Liver (tissue), 9 donors: Measurements from ENCODE around the gene COL10A1. TPM values are rescaled to one million over a fixed set of nuclear protein-coding genes. Genes with fewer than 3 reads are reported as not detected.

Experiments used
- DNase-seq: peaks from one replicate; pipeline ENCODE4 v3.0.0-alpha.2; 2017; ENCODE audit warnings: low spot score
- H3K27ac ChIP-seq, 2 donors: one replicate each; pipeline ENCODE4 v1.7.0; 2013; ENCODE audit warnings: inconsistent platforms in 2 of 2, low read length in 2 of 2, control low read depth in 1 of 2, low read depth in 1 of 2, mild to moderate bottlenecking in 1 of 2
- H3K27me3 ChIP-seq, 4 donors: one replicate each; pipeline versions ENCODE4 v1.6.1 to v1.7.0; 2013; ENCODE audit warnings: low read length in 3 of 4, inconsistent platforms in 1 of 4, mild to moderate bottlenecking in 1 of 4, moderate library complexity in 1 of 4; ENCODE audit not compliant: control insufficient read depth in 4 of 4, insufficient read depth in 4 of 4
- H3K36me3 ChIP-seq, 4 donors: one replicate each; pipeline versions ENCODE4 v1.6.1 to v1.7.0; 2013; ENCODE audit warnings: low read length in 3 of 4, mild to moderate bottlenecking in 3 of 4, low read depth in 1 of 4, moderate library complexity in 1 of 4; ENCODE audit not compliant: control insufficient read depth in 4 of 4, insufficient read depth in 3 of 4
- H3K4me1 ChIP-seq, 4 donors: one replicate each; pipeline versions ENCODE4 v1.6.1 to v1.7.0; 2013; ENCODE audit warnings: low read length in 3 of 4, mild to moderate bottlenecking in 3 of 4, moderate library complexity in 1 of 4; ENCODE audit not compliant: control insufficient read depth in 4 of 4, insufficient read depth in 4 of 4
- H3K4me3 ChIP-seq, 3 donors: one replicate each; pipeline versions ENCODE4 v1.6.1 to v1.7.0; 2013; ENCODE audit warnings: low read length in 3 of 3, control low read depth in 1 of 3, low read depth in 1 of 3, mild to moderate bottlenecking in 1 of 3
- H3K9ac ChIP-seq, 2 donors: one replicate each; pipeline ENCODE4 v1.7.0; 2013; ENCODE audit warnings: low read length in 2 of 2, mild to moderate bottlenecking in 2 of 2, moderate library complexity in 2 of 2, control low read depth in 1 of 2, low read depth in 1 of 2
- H3K9me3 ChIP-seq, 4 donors: one replicate each; pipeline versions ENCODE4 v1.6.1 to v1.7.0; 2013; ENCODE audit warnings: low read length in 3 of 4; ENCODE audit not compliant: control insufficient read depth in 4 of 4
- ATF3 ChIP-seq: IDR thresholded peaks from 2 replicates; pipeline ENCODE4 v1.6.1; 2016; ENCODE audit warnings: antibody characterized with exemption
- CTCF ChIP-seq: fragments of 150-350 bp; IDR thresholded peaks from 2 replicates; pipeline ENCODE4 v1.5.1; 2017; ENCODE audit warnings: improper control_type of control experiment, low read depth, low read length; ENCODE audit not compliant: missing input control
- EGR1 ChIP-seq, 2 donors: IDR thresholded peaks; 2 replicates each; pipeline ENCODE4 v1.6.1; 2016 to 2018; ENCODE audit warnings: antibody characterized with exemption in 2 of 2, low read depth in 2 of 2
- FOXA1 ChIP-seq: IDR thresholded peaks from 2 replicates; pipeline ENCODE4 v1.6.1; 2016; ENCODE audit warnings: antibody characterized with exemption
- FOXA2 ChIP-seq: IDR thresholded peaks from 2 replicates; pipeline ENCODE4 v1.6.1; 2016; ENCODE audit warnings: antibody characterized with exemption
- GABPA ChIP-seq, 2 donors: IDR thresholded peaks in 1 of 2; conservative IDR thresholded peaks in 1 of 2; 2 replicates each; pipeline ENCODE4 v1.6.1; 2016; ENCODE audit warnings: antibody characterized with exemption in 2 of 2, mild to moderate bottlenecking in 1 of 2, moderate library complexity in 1 of 2
- HNF4A ChIP-seq, 2 donors: conservative IDR thresholded peaks; 2 replicates each; pipeline ENCODE4 v1.6.1; 2016; ENCODE audit warnings: antibody characterized with exemption in 2 of 2, mild to moderate bottlenecking in 2 of 2
- HNF4G ChIP-seq: IDR thresholded peaks from 2 replicates; pipeline ENCODE4 v1.6.1; 2016; ENCODE audit warnings: antibody characterized with exemption
- JUND ChIP-seq, 2 donors: IDR thresholded peaks; 2 replicates each; pipeline ENCODE4 v1.6.1; 2016; ENCODE audit warnings: antibody characterized with exemption in 2 of 2
- MAX ChIP-seq: IDR thresholded peaks from 2 replicates; pipeline ENCODE4 v1.6.1; 2016; ENCODE audit warnings: antibody characterized with exemption
- NR2F2 ChIP-seq: IDR thresholded peaks from 2 replicates; pipeline ENCODE4 v1.6.1; 2016; ENCODE audit warnings: antibody characterized with exemption
- RAD21 ChIP-seq, 2 donors: IDR thresholded peaks; 2 replicates each; pipeline ENCODE4 v1.6.1; 2016; ENCODE audit warnings: antibody characterized with exemption in 2 of 2, mild to moderate bottlenecking in 2 of 2
- REST ChIP-seq: IDR thresholded peaks from 2 replicates; pipeline ENCODE4 v1.6.1; 2016; ENCODE audit warnings: antibody characterized with exemption, mild to moderate bottlenecking
- RXRA ChIP-seq, 2 donors: IDR thresholded peaks; 2 replicates each; pipeline ENCODE4 v1.6.1; 2017 to 2018; ENCODE audit warnings: antibody characterized with exemption in 2 of 2, mild to moderate bottlenecking in 1 of 2
- SP1 ChIP-seq: IDR thresholded peaks from 2 replicates; pipeline ENCODE4 v1.6.1; 2018; ENCODE audit warnings: antibody characterized with exemption, mild to moderate bottlenecking
- TAF1 ChIP-seq: conservative IDR thresholded peaks from 2 replicates; pipeline ENCODE4 v1.6.1; 2016; ENCODE audit warnings: antibody characterized with exemption, mild to moderate bottlenecking
- YY1 ChIP-seq: IDR thresholded peaks from 2 replicates; pipeline ENCODE4 v1.6.1; 2016; ENCODE audit warnings: antibody characterized with exemption, mild to moderate bottlenecking
- ZBTB33 ChIP-seq: IDR thresholded peaks from 2 replicates; pipeline ENCODE4 v1.6.1; 2016; ENCODE audit warnings: antibody characterized with exemption
- WGBS: extraction: QIAGEN DNeasy Blood & Tissue Kit; methylation state at CpG from one replicate; pipeline ENCODE4 v1.1.7; 2013; 5-methylcytosine and 5-hydroxymethylcytosine counted together
- polyA plus RNA-seq, 2 donors: library from polyadenylated mRNA; stranded (reverse) in 1 of 2; unstranded in 1 of 2; fragments of 200-250 nt in 1 of 2; fragments of >200 nt in 1 of 2; fragmentation: Nextera tagmentation in 1 of 2; extraction: Ambion mirVana in 1 of 2; gene quantifications; one replicate each; pipeline versions ENCODE4 v1.2.1 to v1.2.3, GENCODE V29; 2013 to 2015
- total RNA-seq, 2 donors: library from RNA; depleted of rRNA; stranded (reverse); fragments of >200 nt; gene quantifications; one replicate each; pipeline ENCODE4 v1.2.3, GENCODE V29; 2014
- donor health status: healthy.
- donor health status: healthy.
- donor health status: healthy.
- donor health status: healthy.
- donor health status: healthy.

Gene COL10A1
- total and polyA plus RNA-seq, 4 donors: 0.01 to 0.15 TPM; not detected in 2

GRCh38 chr6:116088946-116089345 lies 37.0 kb downstream of the COL10A1 start:
- no peak for DNase-seq
- Histone ChIP-seq H3K4me1 (peaks cover 0 to 5% (median 2%) of the 10 kb centered on the region in 4 donors), H3K4me3 (no peak overlapping the region), H3K27ac (no peak overlapping the region), H3K27me3 (no peaks in the 10 kb centered on the region), H3K9ac (no peak overlapping the region), H3K36me3 (peaks cover 0 to 1% (median 0%) of the 10 kb centered on the region in 4 donors), H3K9me3 (no peaks in the 10 kb centered on the region)
- TF ChIP-seq GABPA (IDR thresholded peaks at IDR 0.05 in 1 of 2, conservative IDR thresholded peaks at IDR 0.05 in 1 of 2) (no peak), FOXA2 (no peak), REST (no peak), HNF4G (no peak), ZBTB33 (no peak), RXRA (IDR thresholded peaks at IDR 0.05) (no peak), TAF1 (no peak)

- H3K4me3 ChIP-seq: no peak overlapping the region
- H3K9ac ChIP-seq: no peak overlapping the region
- 65% methylated on average over 4 of the region's 4 CpGs for WGBS
- H3K4me1 ChIP-seq: peaks cover 0 to 8% (median 3%) of the 10 kb centered on the region in 4 donors
- TF ChIP-seq FOXA2: no peak
- TF ChIP-seq JUND (IDR thresholded peaks at IDR 0.05): no peak
- no peak for TF ChIP-seq GABPA (IDR thresholded peaks at IDR 0.05 in 1 of 2, conservative IDR thresholded peaks at IDR 0.05 in 1 of 2)
- no peak for TF ChIP-seq HNF4G
- no peak for TF ChIP-seq TAF1
- no peak for TF ChIP-seq CTCF
- no peak for TF ChIP-seq REST
- no peak for TF ChIP-seq EGR1 (IDR thresholded peaks at IDR 0.05; ENCODE audit: low read depth in 2 of 2)
- no peak for TF ChIP-seq FOXA1
- no peak for TF ChIP-seq SP1
- no peak for TF ChIP-seq ATF3
- no peak for TF ChIP-seq NR2F2
- no peak for TF ChIP-seq ZBTB33
- no peak for TF ChIP-seq MAX
- no peak for TF ChIP-seq HNF4A (conservative IDR thresholded peaks at IDR 0.05)
- TF ChIP-seq YY1: no peak
- no peak for TF ChIP-seq RAD21 (IDR thresholded peaks at IDR 0.05)
- H3K36me3 ChIP-seq: peaks cover 0 to 1% (median 0%) of the 10 kb centered on the region in 4 donors
- no peak for DNase-seq
- no peak overlapping the region for H3K27ac ChIP-seq
- H3K27me3 ChIP-seq: no peaks in the 10 kb centered on the region
- no peaks in the 10 kb centered on the region for H3K9me3 ChIP-seq
Measured at GRCh38 chr6:116087437-116088027, 38.4 kb downstream of the COL10A1 start.
